Measurements from ENCODE around the gene DCAF11. TPM values are rescaled to one million over a fixed set of nuclear protein-coding genes. Genes with fewer than 3 reads are reported as not detected.

Gene DCAF11
- total RNA-seq, 1 donor from 2014 or later: 63.3 TPM

DNA sequence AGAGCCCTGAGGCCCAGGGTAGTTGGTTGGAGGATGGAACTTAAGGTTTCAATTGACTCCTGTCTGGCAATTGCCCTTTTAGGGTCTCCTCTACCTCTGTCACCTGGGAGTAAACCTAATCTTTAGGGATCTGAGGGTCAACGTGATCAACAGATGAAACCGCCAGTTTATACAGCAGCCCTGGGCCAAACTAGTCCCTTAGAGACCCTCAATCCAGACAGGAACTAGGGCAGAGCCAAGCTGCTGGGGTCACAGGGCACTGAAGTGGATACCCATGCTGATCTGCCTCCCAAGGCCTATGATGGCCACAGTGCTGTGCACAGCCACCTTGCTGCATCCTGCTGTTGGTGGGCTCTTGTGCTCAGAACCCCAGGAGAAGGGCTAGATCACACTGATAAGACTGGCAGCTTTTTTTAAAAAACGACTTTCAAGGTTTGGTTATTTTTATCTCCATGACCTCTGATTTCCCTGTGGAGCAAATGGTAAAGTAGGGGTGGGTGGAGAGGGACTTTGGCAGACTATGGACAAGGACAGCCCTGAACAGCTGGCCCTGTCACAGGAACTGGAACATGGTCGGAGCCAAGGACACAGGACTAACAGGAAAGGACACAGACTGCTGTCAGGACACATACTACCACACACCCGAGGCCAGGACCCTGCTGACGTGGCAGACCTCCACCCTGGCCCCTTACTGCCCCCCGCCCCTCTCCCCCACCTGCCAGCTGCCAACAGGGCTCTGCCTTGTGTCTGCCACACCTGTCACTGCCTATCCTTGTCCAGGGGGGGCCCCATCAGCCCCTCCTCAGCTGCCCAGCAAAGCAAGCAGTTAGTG, 16.4 kb downstream of the DCAF11 start:
- no peaks in the 10 kb centered on the region for H3K36me3 ChIP-seq (ENCODE audit: control insufficient read depth, insufficient read depth, low read length)
- no peak for DNase-seq (ENCODE audit: low read depth)
- TF ChIP-seq, protein P1, sequence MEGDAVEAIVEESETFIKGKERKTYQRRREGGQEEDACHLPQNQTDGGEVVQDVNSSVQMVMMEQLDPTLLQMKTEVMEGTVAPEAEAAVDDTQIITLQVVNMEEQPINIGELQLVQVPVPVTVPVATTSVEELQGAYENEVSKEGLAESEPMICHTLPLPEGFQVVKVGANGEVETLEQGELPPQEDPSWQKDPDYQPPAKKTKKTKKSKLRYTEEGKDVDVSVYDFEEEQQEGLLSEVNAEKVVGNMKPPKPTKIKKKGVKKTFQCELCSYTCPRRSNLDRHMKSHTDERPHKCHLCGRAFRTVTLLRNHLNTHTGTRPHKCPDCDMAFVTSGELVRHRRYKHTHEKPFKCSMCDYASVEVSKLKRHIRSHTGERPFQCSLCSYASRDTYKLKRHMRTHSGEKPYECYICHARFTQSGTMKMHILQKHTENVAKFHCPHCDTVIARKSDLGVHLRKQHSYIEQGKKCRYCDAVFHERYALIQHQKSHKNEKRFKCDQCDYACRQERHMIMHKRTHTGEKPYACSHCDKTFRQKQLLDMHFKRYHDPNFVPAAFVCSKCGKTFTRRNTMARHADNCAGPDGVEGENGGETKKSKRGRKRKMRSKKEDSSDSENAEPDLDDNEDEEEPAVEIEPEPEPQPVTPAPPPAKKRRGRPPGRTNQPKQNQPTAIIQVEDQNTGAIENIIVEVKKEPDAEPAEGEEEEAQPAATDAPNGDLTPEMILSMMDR (IDR thresholded peaks at IDR 0.05; ENCODE audit: insufficient read depth, low read length, poor library complexity, severe bottlenecking): no peak

DNA sequence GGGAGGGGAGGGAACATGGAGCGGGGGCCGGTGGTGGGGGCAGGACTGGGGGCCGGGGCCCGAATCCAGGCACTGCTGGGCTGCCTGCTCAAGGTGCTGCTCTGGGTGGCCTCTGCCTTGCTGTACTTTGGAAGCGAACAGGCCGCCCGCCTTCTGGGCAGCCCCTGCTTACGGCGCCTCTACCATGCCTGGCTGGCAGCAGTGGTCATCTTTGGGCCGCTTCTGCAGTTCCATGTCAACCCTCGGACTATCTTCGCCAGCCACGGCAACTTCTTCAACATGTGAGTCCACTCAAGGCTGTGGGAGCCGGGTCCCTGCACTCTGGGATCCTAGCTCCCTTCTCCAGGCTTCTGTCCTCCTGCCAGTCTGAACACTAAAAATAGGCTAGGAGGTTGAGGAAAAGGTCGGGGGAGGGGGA, 17.0 kb downstream of the DCAF11 start:
- Histone ChIP-seq H3K27me3 (ENCODE audit: control insufficient read depth, insufficient read depth, low read length) (no peaks in the 10 kb centered on the region), H3K4me3 (ENCODE audit: low read depth, low read length) (no peak overlapping the region), H3K36me3 (ENCODE audit: control insufficient read depth, insufficient read depth, low read length) (no peaks in the 10 kb centered on the region)
- DNase-seq (ENCODE audit: low read depth): no peak
- TF ChIP-seq, protein P1 (IDR thresholded peaks at IDR 0.05; ENCODE audit: insufficient read depth, low read length, poor library complexity, severe bottlenecking): no peak

More for the DNA sequence above, 16.4 kb downstream of the DCAF11 start:
- Histone ChIP-seq H3K27me3 (ENCODE audit: control insufficient read depth, insufficient read depth, low read length) (no peaks in the 10 kb centered on the region), H3K4me3 (ENCODE audit: low read depth, low read length) (no peak overlapping the region)

DNA sequence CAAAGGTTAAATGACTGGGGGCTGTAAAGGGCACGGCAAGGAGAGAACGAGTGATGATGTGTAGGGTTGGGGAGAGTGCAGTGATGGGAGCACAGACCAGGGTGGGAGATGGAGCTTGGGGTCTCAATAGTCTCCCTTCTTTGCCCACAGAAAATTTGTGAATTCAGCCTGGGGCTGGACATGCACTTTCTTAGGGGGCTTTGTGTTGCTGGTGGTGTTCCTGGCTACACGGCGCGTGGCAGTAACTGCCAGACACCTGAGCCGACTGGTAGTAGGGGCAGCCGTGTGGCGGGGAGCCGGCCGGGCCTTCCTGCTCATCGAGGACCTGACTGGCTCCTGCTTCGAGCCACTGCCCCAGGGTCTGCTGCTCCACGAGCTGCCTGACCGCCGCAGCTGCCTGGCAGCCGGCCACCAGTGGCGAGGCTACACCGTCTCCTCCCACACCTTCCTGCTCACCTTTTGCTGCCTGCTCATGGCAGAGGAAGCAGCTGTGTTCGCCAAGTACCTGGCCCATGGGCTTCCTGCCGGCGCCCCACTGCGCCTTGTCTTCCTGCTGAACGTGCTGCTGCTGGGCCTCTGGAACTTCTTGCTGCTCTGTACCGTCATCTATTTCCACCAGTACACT, 17.6 kb downstream of the DCAF11 start:
- H3K36me3 ChIP-seq (ENCODE audit: control insufficient read depth, insufficient read depth, low read length): no peaks in the 10 kb centered on the region
- H3K27me3 ChIP-seq (ENCODE audit: control insufficient read depth, insufficient read depth, low read length): no peaks in the 10 kb centered on the region
- TF ChIP-seq, protein P1 (IDR thresholded peaks at IDR 0.05; ENCODE audit: insufficient read depth, low read length, poor library complexity, severe bottlenecking): no peak
- no peak for DNase-seq (ENCODE audit: low read depth)
- no peak overlapping the region for H3K4me3 ChIP-seq (ENCODE audit: low read depth, low read length)

DNA sequence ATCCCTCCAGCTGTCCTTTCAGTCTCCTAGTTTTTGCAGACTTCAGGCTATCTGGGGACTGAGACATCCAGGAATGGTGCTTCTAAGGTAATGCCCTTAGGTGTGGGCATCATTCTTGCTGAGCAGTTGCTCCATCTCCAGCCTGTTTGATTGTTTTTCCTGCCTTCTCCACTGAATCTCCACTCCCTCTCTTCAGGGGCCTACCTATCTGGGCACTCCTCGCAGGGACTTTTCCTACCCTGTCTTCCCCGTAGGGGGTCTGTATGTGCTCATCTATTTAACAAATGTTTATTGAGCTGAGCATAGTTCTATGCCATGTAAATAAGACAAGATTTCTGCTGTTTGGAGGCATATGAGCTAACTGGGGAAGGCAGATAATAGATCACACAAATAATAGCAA, 18.4 kb downstream of the DCAF11 start:
- TF ChIP-seq, protein P1 (IDR thresholded peaks at IDR 0.05; ENCODE audit: insufficient read depth, low read length, poor library complexity, severe bottlenecking): no peak
- H3K36me3 ChIP-seq (ENCODE audit: control insufficient read depth, insufficient read depth, low read length): no peaks in the 10 kb centered on the region
- DNase-seq (ENCODE audit: low read depth): no peak
- no peaks in the 10 kb centered on the region for H3K27me3 ChIP-seq (ENCODE audit: control insufficient read depth, insufficient read depth, low read length)
- no peak overlapping the region for H3K4me3 ChIP-seq (ENCODE audit: low read depth, low read length)

DNA sequence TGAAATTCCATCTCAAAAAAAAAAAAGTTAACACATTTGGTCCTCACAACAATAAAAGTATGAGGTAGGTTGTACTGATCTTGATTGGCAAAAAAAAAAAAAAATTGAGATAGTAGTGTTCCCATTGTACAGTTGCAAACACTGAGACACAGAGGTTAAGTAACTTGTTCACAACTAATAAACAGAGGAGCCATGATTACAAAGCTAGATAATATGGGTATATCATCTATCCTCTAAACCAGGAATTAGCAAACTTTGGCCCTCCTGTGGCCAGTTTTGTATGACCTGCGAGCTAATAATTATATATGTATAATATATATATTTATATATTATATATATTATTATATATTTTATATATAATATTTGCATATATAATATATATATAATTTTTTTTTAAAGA, 19.2 kb downstream of the DCAF11 start:
- DNase-seq (ENCODE audit: low read depth): no peak
- H3K36me3 ChIP-seq (ENCODE audit: control insufficient read depth, insufficient read depth, low read length): no peaks in the 10 kb centered on the region
- TF ChIP-seq, protein P1 (IDR thresholded peaks at IDR 0.05; ENCODE audit: insufficient read depth, low read length, poor library complexity, severe bottlenecking): no peak
- no peak overlapping the region for H3K4me3 ChIP-seq (ENCODE audit: low read depth, low read length)
- no peaks in the 10 kb centered on the region for H3K27me3 ChIP-seq (ENCODE audit: control insufficient read depth, insufficient read depth, low read length)

Measured in kidney epithelial cell (primary cell).